ENCODE data around the gene CCNY.
A peak's percentile ranks its signal among the peaks of the same experiment; 100 is the strongest.

The CCNY gene

DNA sequence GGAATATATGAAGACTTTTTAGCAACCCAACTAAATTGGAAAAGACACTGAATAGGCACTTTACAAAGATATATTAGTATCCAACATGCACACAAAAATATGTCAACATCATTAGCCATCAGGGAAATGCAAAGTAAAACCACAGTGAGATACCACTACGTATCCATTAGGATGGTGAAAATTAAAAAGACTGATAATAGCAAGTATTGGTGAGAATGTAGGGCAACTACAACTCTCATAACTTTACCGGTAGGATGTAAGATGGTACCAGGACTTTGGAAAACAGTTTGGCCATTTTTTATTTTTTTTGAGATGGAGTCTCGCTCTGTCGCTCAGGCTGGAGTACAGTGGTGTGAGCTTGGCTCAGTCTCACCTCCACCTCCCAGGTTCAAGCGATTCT lies 13.7 kb upstream of the CCNY start:
- H3K27ac Mint-ChIP-seq: no peak overlapping the region
- H3K4me1 Mint-ChIP-seq: peaks cover 2 to 9% of the 10 kb centered on the region in 2 donors
- H3K27me3 Mint-ChIP-seq: no peaks in the 10 kb centered on the region
- peaks cover 17 to 27% of the 10 kb centered on the region in 2 donors for H3K36me3 Mint-ChIP-seq
- DNase-seq (no peak), ATAC-seq (replicated peaks) (no peak)
- H3K9me3 Mint-ChIP-seq: peaks cover 0 to 2% of the 10 kb centered on the region in 2 donors
- H3K4me3 Mint-ChIP-seq: no peak overlapping the region

DNA sequence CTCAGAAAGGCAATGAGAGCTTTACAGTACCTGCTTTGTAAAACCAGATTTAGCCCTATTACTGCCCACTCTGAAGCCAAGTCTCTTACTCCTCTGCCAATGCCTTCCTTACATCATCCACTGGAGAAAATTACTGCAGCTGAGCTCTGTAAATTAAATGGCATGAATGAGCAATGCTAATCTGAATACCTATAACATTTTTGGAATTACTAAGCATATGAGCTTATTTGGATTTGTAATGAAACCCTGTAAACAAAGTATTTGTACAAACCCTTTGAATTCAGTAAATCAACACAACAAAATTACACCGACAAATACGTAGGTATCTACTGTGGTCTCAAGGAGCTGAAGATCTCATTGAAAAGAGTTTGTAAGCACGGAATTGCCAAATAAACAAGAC lies 12.1 kb upstream of the CCNY start:
- DNase-seq: no peak
- Mint-ChIP-seq H3K4me1 (peaks cover 0 to 3% of the 10 kb centered on the region in 2 donors), H3K9me3 (peaks cover 0 to 2% of the 10 kb centered on the region in 2 donors), H3K27ac (no peak overlapping the region), H3K36me3 (peaks cover 13 to 21% of the 10 kb centered on the region in 2 donors), H3K4me3 (no peak overlapping the region), H3K27me3 (no peaks in the 10 kb centered on the region)
- no peak for ATAC-seq (replicated peaks)

DNA sequence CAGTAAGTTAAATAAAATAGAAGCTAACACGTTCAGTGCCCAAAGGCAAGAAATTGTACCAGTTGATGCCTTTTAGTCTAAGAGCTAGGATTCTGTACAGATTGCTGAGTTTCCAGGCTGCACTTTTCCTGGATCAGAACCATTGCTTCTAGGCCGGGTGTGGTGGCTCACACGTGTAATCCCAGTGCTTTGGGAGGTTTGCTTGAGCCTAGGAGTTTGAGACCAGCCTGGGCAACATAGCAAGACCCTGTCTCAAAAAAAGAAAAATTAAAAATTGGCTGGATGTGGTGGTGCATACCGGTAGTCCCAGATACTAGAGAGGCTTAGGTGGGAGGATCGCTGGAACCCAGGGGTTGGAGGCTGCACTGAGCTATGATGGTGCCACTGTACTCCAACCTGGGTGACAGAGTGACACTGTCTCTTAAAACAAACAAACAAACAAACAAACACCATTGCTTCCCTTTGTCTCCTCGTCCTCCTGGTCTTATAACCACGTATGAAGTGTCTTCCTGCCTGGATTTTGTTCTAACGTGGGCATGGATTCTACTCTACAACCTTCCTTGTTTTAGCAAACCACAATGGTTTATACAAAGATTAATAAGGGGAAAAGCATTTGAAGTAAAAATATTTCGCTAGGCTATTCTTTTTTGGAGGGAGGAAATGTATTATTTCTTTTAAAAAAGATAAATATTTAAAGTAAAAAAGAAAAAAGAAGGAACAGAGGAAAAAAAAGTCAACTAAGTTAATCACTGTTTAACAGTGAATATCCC lies 9.7 kb upstream of the CCNY start:
- ATAC-seq (replicated peaks) (no peak), DNase-seq (no peak)
- H3K9me3 Mint-ChIP-seq: peaks cover 0 to 2% of the 10 kb centered on the region in 2 donors
- H3K4me3 Mint-ChIP-seq: no peak overlapping the region
- H3K27me3 Mint-ChIP-seq: no peaks in the 10 kb centered on the region
- H3K4me1 Mint-ChIP-seq: peaks cover under 1 to 5% of the 10 kb centered on the region in 2 donors
- H3K27ac Mint-ChIP-seq: no peak overlapping the region
- H3K36me3 Mint-ChIP-seq: peaks cover 11 to 16% of the 10 kb centered on the region in 2 donors

DNA sequence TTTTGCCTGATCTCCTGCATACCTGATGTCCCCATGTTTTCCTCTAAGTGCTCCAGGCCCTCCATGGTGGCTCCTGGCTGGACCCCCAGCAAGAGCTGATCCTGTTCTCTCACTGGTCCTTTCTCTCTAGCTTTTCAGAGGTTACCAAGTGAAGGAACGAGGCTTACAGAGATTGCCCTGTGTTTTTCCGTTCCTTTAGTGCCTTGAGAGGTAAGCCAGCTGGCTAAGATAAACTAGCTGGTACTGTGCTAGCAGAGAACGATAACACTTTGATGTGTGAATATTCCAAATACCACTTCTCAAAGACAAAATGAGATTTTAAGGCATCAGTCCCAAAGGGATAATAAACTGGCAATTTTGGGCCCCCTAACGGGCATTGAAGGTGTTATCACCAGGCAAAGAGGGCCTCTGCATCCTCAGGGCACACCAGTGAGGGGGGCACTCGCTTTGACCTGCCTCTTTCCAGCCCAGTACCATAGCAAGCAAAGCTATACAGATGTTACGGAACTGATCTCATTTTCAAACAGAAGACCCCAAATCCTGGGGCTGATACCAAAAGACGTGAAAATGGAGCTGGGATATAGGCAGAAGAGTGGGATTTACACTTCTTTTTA lies 8.4 kb upstream of the CCNY start:
- Mint-ChIP-seq H3K4me3 (no peak overlapping the region), H3K36me3 (peaks cover 3 to 12% of the 10 kb centered on the region in 2 donors), H3K27me3 (no peaks in the 10 kb centered on the region), H3K4me1 (peaks cover 7 to 8% of the 10 kb centered on the region in 2 donors), H3K9me3 (no peaks in the 10 kb centered on the region), H3K27ac (no peak overlapping the region)
- ATAC-seq (replicated peaks): no peak
- DNase-seq: no peak

DNA sequence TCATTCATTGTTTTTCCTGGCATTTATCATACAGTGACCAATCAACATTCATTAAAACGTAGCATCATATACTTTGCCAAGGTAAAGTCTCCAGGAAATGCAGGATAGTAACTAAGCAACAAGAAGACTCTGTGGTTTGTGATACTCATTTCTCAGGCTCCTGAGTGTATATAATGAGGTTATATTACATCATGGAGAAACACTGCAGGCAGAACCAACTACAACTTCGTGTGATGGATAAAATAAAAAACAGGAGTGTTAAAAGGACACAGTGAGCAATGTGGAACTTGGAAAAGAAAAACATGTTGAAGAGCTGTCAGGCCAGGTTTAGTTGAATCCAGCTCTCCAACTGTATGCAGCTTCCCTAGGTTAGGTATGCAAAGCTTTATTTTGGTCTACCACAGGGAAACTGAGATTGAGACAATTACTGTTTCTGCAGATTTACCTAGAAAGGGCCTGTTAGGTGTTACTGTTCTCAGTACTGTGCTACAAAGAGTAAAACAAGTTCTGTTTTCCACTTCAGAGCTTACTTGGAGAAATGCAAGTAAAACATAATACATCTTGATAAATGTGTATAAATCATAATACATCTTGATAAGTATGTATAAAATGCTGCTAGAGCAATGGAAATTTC lies 7.8 kb upstream of the CCNY start:
- ATAC-seq (replicated peaks) (peak in 1 of 2 donors; percentile 25), DNase-seq (no peak)
- no peak overlapping the region for H3K27ac Mint-ChIP-seq
- H3K36me3 Mint-ChIP-seq: peaks cover 6 to 12% of the 10 kb centered on the region in 2 donors
- H3K4me1 Mint-ChIP-seq: peaks cover 13% of the 10 kb centered on the region in 2 donors
- no peaks in the 10 kb centered on the region for H3K9me3 Mint-ChIP-seq
- H3K4me3 Mint-ChIP-seq: no peak overlapping the region
- no peaks in the 10 kb centered on the region for H3K27me3 Mint-ChIP-seq

DNA sequence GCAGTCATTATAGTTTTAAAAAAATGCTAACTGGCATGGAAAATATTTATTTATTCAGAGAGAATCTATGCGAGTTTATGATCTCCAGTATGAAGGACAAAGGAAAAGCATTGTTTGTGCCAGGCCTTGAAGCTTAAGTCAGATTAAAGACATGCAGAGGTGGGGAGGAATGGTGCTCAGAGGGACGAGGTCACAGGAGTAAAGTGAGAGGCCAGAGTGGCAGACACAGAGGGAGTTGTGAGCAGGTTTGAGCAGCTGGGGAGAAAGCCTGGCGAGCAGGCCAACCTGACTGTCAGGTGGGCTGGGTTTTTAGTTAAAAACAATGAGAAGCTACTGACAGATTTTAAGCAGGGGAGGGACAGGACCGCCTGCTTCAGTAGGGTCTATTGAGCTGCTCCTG lies 6.8 kb upstream of the CCNY start:
- peaks cover 9 to 14% of the 10 kb centered on the region in 2 donors for H3K36me3 Mint-ChIP-seq
- no peak overlapping the region for H3K27ac Mint-ChIP-seq
- no peaks in the 10 kb centered on the region for H3K27me3 Mint-ChIP-seq
- H3K4me1 Mint-ChIP-seq: peaks cover 19 to 22% of the 10 kb centered on the region in 2 donors
- no peaks in the 10 kb centered on the region for H3K9me3 Mint-ChIP-seq
- no peak for DNase-seq
- H3K4me3 Mint-ChIP-seq: no peak overlapping the region
- no peak for ATAC-seq (replicated peaks)

DNA sequence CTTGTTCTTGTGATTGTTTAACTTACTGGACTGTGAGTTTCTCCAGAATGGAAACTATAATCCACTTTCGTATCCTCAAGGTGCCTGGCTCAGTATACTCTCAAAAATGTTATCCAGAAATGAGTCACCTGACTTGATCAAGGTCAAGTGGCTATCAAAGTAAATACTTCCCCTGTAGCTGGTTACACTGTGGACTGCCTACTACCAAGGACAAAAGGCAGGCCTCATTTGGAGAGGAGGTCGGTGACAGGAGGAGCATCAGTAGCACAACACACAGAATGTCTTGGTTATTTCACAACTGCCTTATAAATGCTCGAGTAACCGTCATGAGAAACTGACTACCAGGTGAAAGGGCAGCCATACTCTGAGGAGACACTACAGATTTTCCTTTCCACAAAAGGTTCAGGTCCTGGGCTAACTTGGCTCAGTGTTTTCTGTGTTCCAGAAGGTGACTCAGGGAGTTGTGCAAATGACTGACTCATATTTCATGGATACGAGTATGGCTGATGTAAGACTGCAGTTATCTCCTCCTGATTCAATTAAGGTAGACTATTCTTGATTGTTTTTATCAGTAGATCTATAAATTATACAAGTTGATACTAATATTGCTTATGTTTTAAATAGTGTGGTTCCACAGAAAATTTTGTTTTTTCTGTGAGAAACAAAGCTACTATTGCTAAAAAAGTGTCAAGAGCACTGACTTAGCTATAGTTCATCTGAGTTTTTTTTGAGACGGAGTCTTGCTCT lies 4.2 kb upstream of the CCNY start:
- Mint-ChIP-seq H3K27ac (peak overlapping the region; percentile 42), H3K36me3 (peaks cover 7 to 14% of the 10 kb centered on the region in 2 donors)

DNA sequence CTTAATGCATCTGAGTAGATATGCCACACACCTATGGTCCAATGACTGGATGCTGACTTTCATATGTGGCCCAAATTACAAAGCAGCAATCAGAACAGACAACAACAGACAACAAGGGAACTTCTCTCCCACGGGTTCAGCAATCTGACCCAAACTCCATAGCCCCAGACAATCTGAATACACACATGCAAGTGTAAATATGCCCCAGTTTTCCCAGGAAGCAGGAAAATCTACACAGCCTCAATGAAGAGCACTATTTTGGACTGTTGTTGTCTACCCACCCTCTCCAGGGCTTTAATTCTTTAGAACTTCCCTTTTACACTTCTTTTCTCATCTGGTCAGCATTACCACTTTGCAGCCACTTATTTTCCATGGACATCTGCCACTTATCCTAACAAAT lies 2.0 kb upstream of the CCNY start:
- no peak for ATAC-seq (replicated peaks)
- H3K27me3 Mint-ChIP-seq: no peaks in the 10 kb centered on the region
- no peak for DNase-seq
- no peaks in the 10 kb centered on the region for H3K9me3 Mint-ChIP-seq
- H3K4me3 Mint-ChIP-seq: peak overlapping the region; percentile 18 to 27
- no peak overlapping the region for H3K27ac Mint-ChIP-seq
- peaks cover 7 to 14% of the 10 kb centered on the region in 2 donors for H3K36me3 Mint-ChIP-seq
- H3K4me1 Mint-ChIP-seq: peaks cover 35 to 53% of the 10 kb centered on the region in 2 donors

More for the DNA sequence above, 4.2 kb upstream of the CCNY start:
- DNase-seq (no peak), ATAC-seq (replicated peaks) (no peak)
- Mint-ChIP-seq H3K4me1 (peaks cover 27 to 35% of the 10 kb centered on the region in 2 donors), H3K4me3 (no peak overlapping the region), H3K9me3 (no peaks in the 10 kb centered on the region), H3K27me3 (no peaks in the 10 kb centered on the region)

DNA sequence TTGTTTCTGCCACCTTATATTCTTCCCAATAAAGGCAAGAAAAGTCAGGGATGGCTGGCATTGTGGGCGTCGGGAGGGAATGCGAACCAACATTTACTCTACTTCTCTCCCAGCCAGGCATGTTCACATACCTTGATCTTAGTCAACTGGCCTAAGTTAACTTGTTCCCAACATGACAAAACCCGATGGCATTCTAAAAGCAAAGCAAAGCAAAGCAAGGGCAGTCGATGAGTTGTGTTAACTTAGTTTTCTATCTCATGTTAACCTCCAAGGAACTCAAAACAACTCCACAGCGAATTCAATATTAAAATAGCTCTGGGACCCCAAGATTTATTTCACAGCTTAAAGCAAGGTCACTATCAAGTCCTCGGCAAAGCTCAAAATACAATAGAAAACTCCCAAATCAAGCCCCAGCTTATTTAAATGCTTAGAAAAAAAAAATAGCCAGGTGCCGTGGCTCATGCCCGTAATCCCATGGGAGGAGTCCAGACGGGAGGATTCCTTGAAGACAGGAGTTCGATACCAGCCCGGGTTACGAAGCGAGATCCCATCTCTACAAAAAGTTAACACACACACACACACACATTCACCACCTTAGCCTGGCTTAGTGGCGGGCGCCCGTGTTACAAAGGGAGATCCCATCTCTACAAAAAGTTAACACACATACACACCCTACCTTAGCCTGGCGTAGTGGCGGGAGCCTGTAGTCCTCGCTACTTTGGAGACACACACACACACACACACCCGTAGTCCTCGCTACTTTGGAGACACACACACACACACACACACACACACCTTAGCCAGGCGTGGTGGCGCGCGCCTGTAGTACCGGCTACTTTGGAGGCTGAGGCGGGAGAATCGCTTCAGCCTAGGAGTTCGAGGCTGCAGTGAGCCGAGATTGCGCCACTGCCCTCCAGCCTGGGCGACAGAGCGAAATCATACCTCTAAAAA lies 901 bp upstream of the CCNY start:
- Mint-ChIP-seq H3K27me3 (no peaks in the 10 kb centered on the region), H3K36me3 (peaks cover 5 to 14% of the 10 kb centered on the region in 2 donors), H3K27ac (peak overlapping the region; percentile 97), H3K4me3 (peak overlapping the region; percentile 93 to 95), H3K9me3 (no peaks in the 10 kb centered on the region), H3K4me1 (peaks cover 39 to 63% of the 10 kb centered on the region in 2 donors)
- DNase-seq (peak; percentile 18), ATAC-seq (replicated peaks) (peak; percentile 4 to 19)

DNA sequence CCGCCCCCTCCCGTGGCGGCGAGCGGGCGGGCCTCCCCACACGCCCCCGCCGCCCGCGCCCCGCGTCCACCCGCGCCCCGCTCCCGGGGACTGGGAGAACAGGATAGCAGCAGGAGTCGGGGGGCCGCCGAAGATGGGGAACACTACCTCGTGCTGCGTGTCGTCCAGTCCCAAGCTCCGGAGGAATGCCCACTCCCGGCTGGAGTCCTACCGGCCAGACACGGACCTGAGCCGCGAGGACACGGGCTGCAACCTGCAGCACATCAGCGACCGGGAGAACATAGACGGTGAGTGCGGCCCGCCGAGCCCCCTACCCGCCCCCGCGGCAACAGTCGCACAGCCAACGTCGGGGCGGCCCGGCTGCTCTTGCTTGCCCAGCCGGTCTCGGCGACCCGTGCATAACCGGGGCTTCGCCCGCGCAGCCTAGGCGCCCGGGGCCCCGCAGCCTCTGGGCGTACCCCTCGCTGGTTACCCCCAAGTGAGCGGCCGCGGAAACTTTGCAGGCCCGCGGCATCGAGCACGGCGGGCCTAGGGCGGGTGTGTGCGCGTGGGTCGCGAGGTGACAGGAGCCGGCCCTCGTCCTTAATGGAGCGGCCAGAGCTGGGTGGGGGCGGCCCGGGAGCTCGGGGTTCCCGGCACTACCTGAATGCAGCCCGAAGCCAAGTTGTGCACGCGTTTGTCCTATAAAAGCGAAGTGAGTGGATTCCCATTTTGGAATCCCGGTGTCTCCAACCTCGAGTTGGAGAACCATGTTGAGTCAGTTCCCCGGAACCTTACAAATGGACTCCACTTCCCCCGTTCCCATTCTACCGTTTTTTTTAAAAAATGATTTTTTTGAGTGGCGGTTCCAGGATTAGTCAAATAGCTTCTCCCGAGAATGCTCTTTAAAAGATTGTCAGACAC lies 863 bp downstream of the CCNY start:
- DNase-seq: peak; percentile 23
- H3K27ac Mint-ChIP-seq: peak overlapping the region; percentile 92
- H3K4me3 Mint-ChIP-seq: peak overlapping the region; percentile 86 to 88
- no peaks in the 10 kb centered on the region for H3K9me3 Mint-ChIP-seq
- H3K36me3 Mint-ChIP-seq: peaks cover 5 to 10% of the 10 kb centered on the region in 2 donors
- no peaks in the 10 kb centered on the region for H3K27me3 Mint-ChIP-seq
- peaks cover 46 to 75% of the 10 kb centered on the region in 2 donors for H3K4me1 Mint-ChIP-seq
- peak; percentile 17 to 18 for ATAC-seq (replicated peaks)

DNA sequence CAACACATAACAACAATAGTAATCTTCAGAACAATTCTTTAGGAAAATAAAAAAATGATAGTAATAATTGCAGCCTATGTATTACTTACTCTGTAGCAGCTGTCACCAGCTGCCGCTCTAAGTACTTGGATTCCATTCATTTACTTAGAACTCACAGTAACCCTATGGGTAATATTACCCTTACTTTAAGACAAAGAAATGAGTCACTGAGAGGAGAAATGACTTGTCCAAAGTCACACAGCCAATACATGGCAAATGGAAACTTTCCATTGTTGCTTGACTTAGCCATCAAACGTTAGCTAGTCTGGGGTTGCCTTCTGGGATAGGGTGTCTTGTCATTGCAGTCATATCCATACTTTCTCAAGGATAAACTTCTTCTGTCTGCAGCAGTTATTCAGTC lies 3.6 kb downstream of the CCNY start:
- Mint-ChIP-seq H3K9me3 (no peaks in the 10 kb centered on the region), H3K4me1 (peaks cover 42 to 68% of the 10 kb centered on the region in 2 donors), H3K36me3 (peaks cover 0 to 2% of the 10 kb centered on the region in 2 donors), H3K27me3 (no peaks in the 10 kb centered on the region), H3K27ac (peak overlapping the region; percentile 47), H3K4me3 (peak overlapping the region in 1 of 2 donors; percentile 25)
- DNase-seq (no peak), ATAC-seq (replicated peaks) (peak; percentile 32 to 58)

DNA sequence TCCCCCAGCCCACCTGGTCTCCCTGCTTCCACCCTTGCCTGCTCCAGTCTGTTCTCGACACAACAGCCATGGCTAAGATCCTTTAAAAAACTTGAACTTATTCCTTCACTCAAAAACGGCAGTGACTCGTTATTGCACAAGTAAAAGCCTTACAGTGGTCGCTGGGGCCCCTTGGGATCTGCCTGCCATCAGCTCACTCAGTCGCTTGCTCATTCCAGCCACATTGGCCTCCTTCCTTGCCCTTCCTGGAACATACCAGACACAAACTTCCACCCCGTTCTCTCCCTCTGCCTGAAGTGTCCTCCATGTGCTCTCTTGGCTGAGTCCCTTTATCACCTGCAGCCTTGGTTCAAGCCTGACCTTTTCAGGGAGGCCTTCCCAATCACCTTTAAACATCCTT lies 4.7 kb downstream of the CCNY start:
- Mint-ChIP-seq H3K27me3 (no peaks in the 10 kb centered on the region), H3K9me3 (no peaks in the 10 kb centered on the region), H3K36me3 (peaks cover 2 to 3% of the 10 kb centered on the region in 2 donors), H3K4me3 (peak overlapping the region; percentile 2 to 27), H3K4me1 (peaks cover 38 to 64% of the 10 kb centered on the region in 2 donors), H3K27ac (peak overlapping the region; percentile 53)
- DNase-seq (no peak), ATAC-seq (replicated peaks) (no peak)

Data from stimulated activated naive B cell treated with anti-CD40 and anti-IgM and Interleukin-4, amounts not matched to agents 10 μg/mL and 1 μg/mL and 100 μg/mL, for 72 hours (primary cell).